Fibroblast of lung (primary cell): ENCODE data around the gene MARK4.
"Not testable (repeated sequence)": the region's sequence is repeated elsewhere in the genome, so short reads cannot be mapped to it uniquely, and the experiment has no call there.

ENCODE experiments used
- EZH2 ChIP-seq: IDR thresholded peaks from 2 replicates; pipeline ENCODE4 v1.5.1; 2012; ENCODE audit warnings: low read length, control low read depth, mild to moderate bottlenecking; ENCODE audit errors: missing control alignments
- TF ChIP-seq, protein P1 (sequence below), 2 donors: IDR thresholded peaks in 1 of 2; conservative IDR thresholded peaks in 1 of 2; 1 replicate in 1 of 2; 2 replicates in 1 of 2; pipeline ENCODE4 v1.5.1; 2011 to 2012; ENCODE audit warnings: low read length in 2 of 2, control low read depth in 1 of 2, inconsistent platforms in 1 of 2, low read depth in 1 of 2, mild to moderate bottlenecking in 1 of 2

DNA sequence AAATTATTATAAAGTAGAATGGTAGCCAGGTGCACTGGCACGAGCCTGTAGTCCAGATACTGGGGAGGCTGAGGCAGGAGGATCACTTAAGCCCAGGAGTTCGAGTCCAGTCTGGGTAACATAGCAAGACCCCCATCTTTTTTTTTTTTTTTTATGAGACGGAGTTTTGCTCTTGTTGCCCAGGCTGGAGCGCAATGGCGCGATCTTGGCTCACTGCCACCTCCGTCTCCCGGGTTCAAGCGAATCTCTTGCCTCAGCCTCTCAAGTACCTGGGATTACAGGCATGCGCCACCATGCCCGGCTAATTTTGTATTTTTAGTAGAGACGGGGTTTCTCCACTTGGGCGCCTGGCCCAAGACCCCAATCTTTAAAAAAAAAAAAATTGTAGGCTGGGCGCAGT is 61.2 kb downstream of the MARK4 start:
- TF ChIP-seq, protein P1, sequence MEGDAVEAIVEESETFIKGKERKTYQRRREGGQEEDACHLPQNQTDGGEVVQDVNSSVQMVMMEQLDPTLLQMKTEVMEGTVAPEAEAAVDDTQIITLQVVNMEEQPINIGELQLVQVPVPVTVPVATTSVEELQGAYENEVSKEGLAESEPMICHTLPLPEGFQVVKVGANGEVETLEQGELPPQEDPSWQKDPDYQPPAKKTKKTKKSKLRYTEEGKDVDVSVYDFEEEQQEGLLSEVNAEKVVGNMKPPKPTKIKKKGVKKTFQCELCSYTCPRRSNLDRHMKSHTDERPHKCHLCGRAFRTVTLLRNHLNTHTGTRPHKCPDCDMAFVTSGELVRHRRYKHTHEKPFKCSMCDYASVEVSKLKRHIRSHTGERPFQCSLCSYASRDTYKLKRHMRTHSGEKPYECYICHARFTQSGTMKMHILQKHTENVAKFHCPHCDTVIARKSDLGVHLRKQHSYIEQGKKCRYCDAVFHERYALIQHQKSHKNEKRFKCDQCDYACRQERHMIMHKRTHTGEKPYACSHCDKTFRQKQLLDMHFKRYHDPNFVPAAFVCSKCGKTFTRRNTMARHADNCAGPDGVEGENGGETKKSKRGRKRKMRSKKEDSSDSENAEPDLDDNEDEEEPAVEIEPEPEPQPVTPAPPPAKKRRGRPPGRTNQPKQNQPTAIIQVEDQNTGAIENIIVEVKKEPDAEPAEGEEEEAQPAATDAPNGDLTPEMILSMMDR (conservative IDR thresholded peaks at IDR 0.05 in 1 of 2, IDR thresholded peaks at IDR 0.05 in 1 of 2; ENCODE audit: low read depth in 1 of 2, low read length in 2 of 2): not testable (repeated sequence)
- TF ChIP-seq EZH2: not testable (repeated sequence)
